ENCODE data around the gene IBTK.

DNA sequence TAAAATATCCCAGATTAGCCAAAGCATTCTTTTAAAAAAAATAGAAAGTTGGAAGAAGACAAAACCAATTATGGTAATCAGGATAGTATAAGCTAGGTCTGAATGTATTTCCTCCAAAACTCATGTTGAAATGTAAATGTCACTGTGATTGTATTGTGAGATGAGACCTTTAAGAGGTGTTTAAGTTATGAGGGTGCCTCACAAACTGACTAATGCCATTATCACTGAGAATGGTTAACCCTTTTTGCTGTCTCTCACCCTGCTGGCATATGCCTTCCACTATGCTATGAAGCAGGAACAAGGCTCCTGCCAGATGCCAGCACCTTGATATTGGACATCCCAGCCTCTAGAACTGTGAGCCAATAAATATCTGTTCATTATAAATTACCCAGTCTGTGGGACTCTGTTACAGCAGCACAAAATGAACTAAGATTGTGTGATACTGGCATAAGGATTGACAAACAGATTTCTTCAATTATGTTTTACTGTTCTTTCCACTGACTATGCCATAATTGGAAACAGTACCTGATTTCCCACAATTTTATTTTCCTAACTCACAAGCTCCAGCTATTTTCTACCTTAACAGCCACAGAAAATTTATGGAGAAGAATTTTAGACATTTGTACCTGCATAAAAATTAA lies 63.8 kb downstream of the IBTK start:
- TF ChIP-seq, protein P1, sequence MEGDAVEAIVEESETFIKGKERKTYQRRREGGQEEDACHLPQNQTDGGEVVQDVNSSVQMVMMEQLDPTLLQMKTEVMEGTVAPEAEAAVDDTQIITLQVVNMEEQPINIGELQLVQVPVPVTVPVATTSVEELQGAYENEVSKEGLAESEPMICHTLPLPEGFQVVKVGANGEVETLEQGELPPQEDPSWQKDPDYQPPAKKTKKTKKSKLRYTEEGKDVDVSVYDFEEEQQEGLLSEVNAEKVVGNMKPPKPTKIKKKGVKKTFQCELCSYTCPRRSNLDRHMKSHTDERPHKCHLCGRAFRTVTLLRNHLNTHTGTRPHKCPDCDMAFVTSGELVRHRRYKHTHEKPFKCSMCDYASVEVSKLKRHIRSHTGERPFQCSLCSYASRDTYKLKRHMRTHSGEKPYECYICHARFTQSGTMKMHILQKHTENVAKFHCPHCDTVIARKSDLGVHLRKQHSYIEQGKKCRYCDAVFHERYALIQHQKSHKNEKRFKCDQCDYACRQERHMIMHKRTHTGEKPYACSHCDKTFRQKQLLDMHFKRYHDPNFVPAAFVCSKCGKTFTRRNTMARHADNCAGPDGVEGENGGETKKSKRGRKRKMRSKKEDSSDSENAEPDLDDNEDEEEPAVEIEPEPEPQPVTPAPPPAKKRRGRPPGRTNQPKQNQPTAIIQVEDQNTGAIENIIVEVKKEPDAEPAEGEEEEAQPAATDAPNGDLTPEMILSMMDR (conservative IDR thresholded peaks at IDR 0.05; ENCODE audit: low read depth, low read length), result no peak
- TF ChIP-seq POLR2A (IDR thresholded peaks at IDR 0.05; ENCODE audit: low read depth, low read length) (no peak), CHD1 (IDR thresholded peaks at IDR 0.05; ENCODE audit: low read depth, low read length) (no peak), RAD21 (IDR thresholded peaks at IDR 0.05; ENCODE audit: low read length) (no peak), RFX5 (IDR thresholded peaks at IDR 0.05; ENCODE audit: low read depth, low read length) (no peak), ELK1 (IDR thresholded peaks at IDR 0.05; ENCODE audit: borderline replicate concordance, low read depth, low read length) (no peak), NFE2L2 (IDR thresholded peaks at IDR 0.05; ENCODE audit: low read depth, low read length) (no peak)

Data from IMR-90 (cell line).